IMR-90 (cell line): ENCODE measurements around the gene ITSN1. TPM values are rescaled to one million over a fixed set of nuclear protein-coding genes. Genes with fewer than 3 reads are reported as not detected.

Experiments used
- ATAC-seq: fragments of 200-7000 bp; cut with Tn5 transposase; 2 replicates; pipeline ENCODE4 v1.9.1; 2020; ENCODE audit warnings: low read depth, mild to moderate bottlenecking, moderate library complexity
- BruUV-seq: library from RNA; stranded (reverse); fragments of 400-500 nt; replicated peaks from 2 replicates; lab custom pipeline; 2021; lab: Mats Ljungman, UMichigan
- CTCF ChIA-PET: fragments of 300-600 bp; formaldehyde crosslinking; extraction: SDS; loops from one replicate; lab custom pipeline; 2021; ENCODE audit warnings: antibody characterized with exemption; lab: Yijun Ruan, JAX
- POLR2A ChIA-PET: fragments of 300-600 bp; sonication (Branson Sonifier 250); formaldehyde crosslinking; loops from one replicate; lab custom pipeline; 2022; ENCODE audit warnings: antibody characterized with exemption; ENCODE audit not compliant: unreplicated experiment; lab: Charles Lee
- DNase-seq: peaks from one replicate; pipeline ENCODE4 v3.0.0; 2013
- H2AFZ ChIP-seq: replicated peaks from 2 replicates; pipeline ENCODE3; 2013; ENCODE audit warnings: low read length, mild to moderate bottlenecking; ENCODE audit not compliant: poor library complexity
- H2AK5ac ChIP-seq: 2 replicates; pipeline ENCODE4 v1.6.1; 2013; ENCODE audit warnings: low read depth, low read length, inconsistent platforms
- H2AK9ac ChIP-seq: replicated peaks from 2 replicates; pipeline ENCODE3; 2013; ENCODE audit warnings: mild to moderate bottlenecking, low read depth, low read length, moderate library complexity; ENCODE audit not compliant: poor library complexity
- H2BK120ac ChIP-seq: 2 replicates; pipeline ENCODE4 v1.6.1; 2013; ENCODE audit warnings: low read depth, low read length, inconsistent platforms
- H2BK15ac ChIP-seq: 3 replicates; pipeline ENCODE4 v1.6.1; 2013; ENCODE audit warnings: low read depth, low read length, inconsistent platforms
- H2BK20ac ChIP-seq: 2 replicates; pipeline ENCODE4 v1.6.1; 2013; ENCODE audit warnings: low read depth, mild to moderate bottlenecking, inconsistent platforms, low read length, moderate library complexity
- H2BK5ac ChIP-seq: 2 replicates; pipeline ENCODE4 v1.6.1; 2013; ENCODE audit warnings: mild to moderate bottlenecking, low read depth, low read length, inconsistent platforms; ENCODE audit not compliant: poor library complexity, severe bottlenecking
- H3K14ac ChIP-seq: replicated peaks from 2 replicates; pipeline ENCODE4 v1.6.1; 2013; ENCODE audit warnings: low read depth, low read length, inconsistent platforms
- H3K18ac ChIP-seq: 2 replicates; pipeline ENCODE4 v1.6.1; 2013; ENCODE audit warnings: low read depth, low read length, control low read depth
- H3K23ac ChIP-seq: 2 replicates; pipeline ENCODE4 v1.6.1; 2013; ENCODE audit warnings: low read depth, low read length, inconsistent platforms
- H3K27ac ChIP-seq: 2 replicates; pipeline ENCODE4 v1.5.1; 2013; ENCODE audit warnings: mild to moderate bottlenecking, control low read depth, low read length; ENCODE audit not compliant: insufficient read depth
- H3K27me3 ChIP-seq: 2 replicates; pipeline ENCODE4 v1.6.1; 2013; ENCODE audit warnings: low read length; ENCODE audit not compliant: control insufficient read depth, insufficient read depth
- H3K36me3 ChIP-seq: 2 replicates; pipeline ENCODE4 v1.6.1; 2013; ENCODE audit warnings: low read length, mixed read lengths; ENCODE audit not compliant: control insufficient read depth, insufficient read depth
- H3K4ac ChIP-seq: 2 replicates; pipeline ENCODE4 v1.6.1; 2013; ENCODE audit warnings: low read depth, low read length, inconsistent platforms
- H3K4me1 ChIP-seq: 2 replicates; pipeline ENCODE4 v1.6.1; 2013; ENCODE audit warnings: low read length, mixed read lengths; ENCODE audit not compliant: control insufficient read depth, insufficient read depth
- H3K4me2 ChIP-seq: 2 replicates; pipeline ENCODE4 v1.6.1; 2013; ENCODE audit warnings: low read depth, mild to moderate bottlenecking, control low read depth, low read length, moderate library complexity
- H3K4me3 ChIP-seq: 2 replicates; pipeline ENCODE4 v1.5.1; 2013; ENCODE audit warnings: low read depth, mild to moderate bottlenecking, control low read depth, low read length, moderate library complexity; ENCODE audit not compliant: insufficient read depth
- H3K56ac ChIP-seq: 2 replicates; pipeline ENCODE4 v1.6.1; 2013; ENCODE audit warnings: low read length, inconsistent platforms; ENCODE audit not compliant: insufficient read depth; ENCODE audit errors: extremely low read depth
- H3K79me1 ChIP-seq, 2 experiments: 2 replicates each; pipeline ENCODE4 v1.6.1; 2013; ENCODE audit warnings: low read length in 2 of 2, inconsistent platforms in 1 of 2, low read depth in 1 of 2
- H3K9ac ChIP-seq: 2 replicates; pipeline ENCODE4 v1.6.1; 2013; ENCODE audit warnings: low read depth, low read length, control low read depth
- H3K9me1 ChIP-seq: 2 replicates; pipeline ENCODE4 v1.6.1; 2013; ENCODE audit warnings: low read length, inconsistent platforms; ENCODE audit not compliant: insufficient read depth
- H3K9me3 ChIP-seq: 2 replicates; pipeline ENCODE4 v1.6.1; 2013; ENCODE audit warnings: low read length; ENCODE audit not compliant: control insufficient read depth, insufficient read depth
- H4K20me1 ChIP-seq: 2 replicates; pipeline ENCODE4 v1.6.1; 2013; ENCODE audit warnings: low read length, inconsistent platforms; ENCODE audit not compliant: insufficient read depth
- H4K5ac ChIP-seq: 2 replicates; pipeline ENCODE4 v1.6.1; 2013; ENCODE audit warnings: mild to moderate bottlenecking, low read depth, low read length, control low read depth
- H4K8ac ChIP-seq, 2 experiments: 2 replicates each; pipeline ENCODE4 v1.6.1; 2013; ENCODE audit warnings: low read depth in 2 of 2, low read length in 2 of 2, control low read depth in 1 of 2, inconsistent platforms in 1 of 2
- H4K91ac ChIP-seq: 2 replicates; pipeline ENCODE4 v1.6.1; 2013; ENCODE audit warnings: low read depth, low read length, inconsistent platforms; ENCODE audit not compliant: insufficient read depth
- BHLHE40 ChIP-seq: fragments of 150-350 bp; IDR thresholded peaks from 2 replicates; pipeline ENCODE4 v1.6.1; 2016; ENCODE audit warnings: mild to moderate bottlenecking, low read depth, low read length
- CEBPB ChIP-seq: IDR thresholded peaks from 2 replicates; pipeline ENCODE4 v1.6.1; 2012; ENCODE audit warnings: low read depth, low read length, improper control_type of control experiment
- CHD1 ChIP-seq: IDR thresholded peaks from 2 replicates; pipeline ENCODE4 v1.6.1; 2012; ENCODE audit warnings: low read depth, low read length, improper control_type of control experiment
- CTCF ChIP-seq: conservative IDR thresholded peaks from 2 replicates; pipeline ENCODE4 v1.5.1; 2012; ENCODE audit warnings: mild to moderate bottlenecking, low read depth, low read length, improper control_type of control experiment
- FOS ChIP-seq: fragments of 150-350 bp; IDR thresholded peaks from 2 replicates; pipeline ENCODE4 v1.6.1; 2016; ENCODE audit warnings: low read depth, low read length
- MAFK ChIP-seq: IDR thresholded peaks from 2 replicates; pipeline ENCODE4 v1.6.1; 2012; ENCODE audit warnings: low read depth, low read length, improper control_type of control experiment
- MAZ ChIP-seq: IDR thresholded peaks from 2 replicates; pipeline ENCODE4 v1.6.1; 2012; ENCODE audit warnings: low read depth, mild to moderate bottlenecking, low read length, improper control_type of control experiment, moderate library complexity, borderline replicate concordance
- MXI1 ChIP-seq: IDR thresholded peaks from 2 replicates; pipeline ENCODE4 v1.6.1; 2012; ENCODE audit warnings: low read depth, mild to moderate bottlenecking, low read length, moderate library complexity, borderline replicate concordance
- NFE2L2 ChIP-seq: fragments of 150-350 bp; IDR thresholded peaks from 2 replicates; pipeline ENCODE4 v1.6.1; 2016; ENCODE audit warnings: low read depth, mild to moderate bottlenecking, low read length
- POLR2A ChIP-seq: IDR thresholded peaks from 2 replicates; pipeline ENCODE4 v1.6.1; 2012; ENCODE audit warnings: mild to moderate bottlenecking, low read depth, low read length
- RAD21 ChIP-seq: IDR thresholded peaks from 2 replicates; pipeline ENCODE4 v1.6.1; 2012; ENCODE audit warnings: low read length, improper control_type of control experiment
- RCOR1 ChIP-seq: IDR thresholded peaks from 2 replicates; pipeline ENCODE4 v1.6.1; 2012; ENCODE audit warnings: mild to moderate bottlenecking, low read length, improper control_type of control experiment; ENCODE audit not compliant: insufficient replicate concordance
- RFX5 ChIP-seq: IDR thresholded peaks from 2 replicates; pipeline ENCODE4 v1.8.0; 2012; ENCODE audit warnings: low read depth, mild to moderate bottlenecking, low read length, moderate library complexity
- SMC3 ChIP-seq: fragments of 150-350 bp; IDR thresholded peaks from 2 replicates; pipeline ENCODE4 v1.6.1; 2016; ENCODE audit warnings: low read depth, mild to moderate bottlenecking, antibody characterized with exemption, low read length, moderate library complexity
- USF2 ChIP-seq: fragments of 150-350 bp; IDR thresholded peaks from 2 replicates; pipeline ENCODE4 v1.6.1; 2017; ENCODE audit warnings: mild to moderate bottlenecking, antibody characterized with exemption, low read length, low read depth
- WGBS, 2 experiments: methylation state at CpG; one replicate each; pipeline versions ENCODE4 v1.1.5 to v1.1.7; 2013; ENCODE audit warnings: missing lambda C conversion rate in 2 of 2; ENCODE audit not compliant: insufficient read length in 1 of 2; ENCODE audit errors: extremely low coverage in 2 of 2; 5-methylcytosine and 5-hydroxymethylcytosine counted together
- dilution Hi-C: fragments of 300-500 bp; cut with HindIII; formaldehyde crosslinking; loops from one replicate; pipeline ENCODE4 v1.14.3; 2018; ENCODE audit warnings: low sequenced_read_pairs; ENCODE audit not compliant: unreplicated experiment
- in situ Hi-C: fragments of 300-500 bp; cut with MboI; formaldehyde crosslinking; loops from 3 replicates; pipeline ENCODE4 v1.14.3; 2019; ENCODE audit warnings: low sequenced_read_pairs, inconsistent platforms, mixed read lengths
- intact Hi-C: fragments of 100-400 bp; cut with micrococcal nuclease; formaldehyde crosslinking; loops from 2 replicates; pipeline ENCODE4 v1.10.0; 2022
- polyA plus RNA-seq, 3 experiments: library from polyadenylated mRNA; depleted of rRNA; stranded (reverse); fragments of >200 nt; gene quantifications; 2 replicates each; pipeline ENCODE4 v1.2.3, GENCODE V29; 2012; ENCODE audit warnings: low replicate concordance in 1 of 3
- total RNA-seq: library from RNA; depleted of rRNA; stranded (reverse); fragments of >200 nt; gene quantifications from 2 replicates; pipeline ENCODE4 v1.2.3, GENCODE V29; 2012
- TF ChIP-seq, protein P1 (sequence below): fragments of 150-350 bp; IDR thresholded peaks from 2 replicates; pipeline ENCODE4 v1.6.1; 2016; ENCODE audit warnings: low read depth, mild to moderate bottlenecking, low read length, moderate library complexity, borderline replicate concordance

Gene ITSN1
- total and polyA plus RNA-seq, 2 of the 4 experiments (the other 2 are of a cell fraction) = 45.4 to 62.0 TPM

DNA sequence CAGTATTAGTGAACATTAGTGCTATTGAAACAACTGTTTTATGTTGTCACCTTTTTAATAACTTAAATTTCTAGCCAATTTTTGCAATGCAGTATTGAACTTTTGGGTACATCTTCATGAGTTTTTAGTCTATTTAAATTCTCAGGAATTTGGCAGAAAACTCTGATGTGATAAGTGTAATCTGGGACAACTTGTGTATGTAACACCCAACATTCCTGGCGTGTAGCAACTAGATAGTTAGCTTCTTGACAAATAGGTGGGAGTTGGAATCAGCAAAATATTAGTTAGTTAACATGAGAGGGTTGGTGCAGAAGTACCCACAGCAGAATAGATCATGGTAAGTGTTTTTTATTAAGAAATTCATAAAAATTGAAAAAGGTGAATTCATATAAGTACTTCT lies 111.6 kb downstream of the ITSN1 start:
- no peak overlapping the region for H3K18ac ChIP-seq
- H3K36me3 ChIP-seq = peaks cover 6% of the 10 kb centered on the region
- dilution Hi-C loops (no loop called here), intact Hi-C loops (loop anchor here (5.0 kb wide), 1 partner anchor 42 kb away; no protein-coding TSS in a partner anchor), in situ Hi-C loops (no loop called here)
- no CpG with 5 or more reads among the region's 1 CpG for WGBS, 2 experiments
- no peaks in the 10 kb centered on the region for H3K9me3 ChIP-seq
- no peak overlapping the region for H2BK5ac ChIP-seq
- no peak overlapping the region for H3K4me3 ChIP-seq
- no peak overlapping the region for H3K23ac ChIP-seq
- H3K4ac ChIP-seq = no peak overlapping the region
- H3K56ac ChIP-seq = no peak overlapping the region
- no peak overlapping the region for H4K91ac ChIP-seq
- no peak overlapping the region for H3K27ac ChIP-seq
- no peak overlapping the region for H2BK20ac ChIP-seq
- H4K5ac ChIP-seq = no peak overlapping the region
- H4K20me1 ChIP-seq = no peaks in the 10 kb centered on the region
- H2AFZ ChIP-seq = no peak overlapping the region
- H3K79me1 ChIP-seq = peaks cover 5 to 14% of the 10 kb centered on the region in 2 experiments; a peak in 2 of 4 replicates
- H2AK5ac ChIP-seq = no peak overlapping the region
- H3K14ac ChIP-seq = no peak overlapping the region
- H3K9ac ChIP-seq = no peak overlapping the region
- BruUV-seq = no TSS peak
- DNase-seq (no peak), ATAC-seq (no peak)
- no peak overlapping the region for H2AK9ac ChIP-seq
- POLR2A ChIA-PET = no interaction called here
- no peak overlapping the region for H4K8ac ChIP-seq
- TF ChIP-seq RFX5 (no peak), CEBPB (no peak), CTCF (no peak), MAFK (no peak), USF2 (no peak), FOS (no peak), POLR2A (no peak), RAD21 (no peak), SMC3 (no peak), BHLHE40 (no peak), MAZ (no peak), MXI1 (no peak), NFE2L2 (no peak), RCOR1 (no peak), CHD1 (no peak)
- TF ChIP-seq, protein P1, sequence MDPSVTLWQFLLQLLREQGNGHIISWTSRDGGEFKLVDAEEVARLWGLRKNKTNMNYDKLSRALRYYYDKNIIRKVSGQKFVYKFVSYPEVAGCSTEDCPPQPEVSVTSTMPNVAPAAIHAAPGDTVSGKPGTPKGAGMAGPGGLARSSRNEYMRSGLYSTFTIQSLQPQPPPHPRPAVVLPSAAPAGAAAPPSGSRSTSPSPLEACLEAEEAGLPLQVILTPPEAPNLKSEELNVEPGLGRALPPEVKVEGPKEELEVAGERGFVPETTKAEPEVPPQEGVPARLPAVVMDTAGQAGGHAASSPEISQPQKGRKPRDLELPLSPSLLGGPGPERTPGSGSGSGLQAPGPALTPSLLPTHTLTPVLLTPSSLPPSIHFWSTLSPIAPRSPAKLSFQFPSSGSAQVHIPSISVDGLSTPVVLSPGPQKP = no peak
- no peaks in the 10 kb centered on the region for H3K4me1 ChIP-seq
- no peak overlapping the region for H2BK15ac ChIP-seq
- H2BK120ac ChIP-seq = no peak overlapping the region
- no peak overlapping the region for H3K4me2 ChIP-seq
- peaks cover 5% of the 10 kb centered on the region; the same call in 1 of the 2 replicates for H3K9me1 ChIP-seq
- H3K27me3 ChIP-seq = no peaks in the 10 kb centered on the region
- CTCF ChIA-PET = no interaction called here
